Stimulated activated effector memory CD8-positive, alpha-beta T cell treated with anti-CD3 and anti-CD28 coated beads, Interleukin-12 subunit alpha, Interleukin-12 subunit beta, amount 100 ng/mL, for 72 hours (primary cell): ENCODE results near the gene ZCWPW2.
A peak's percentile ranks its signal among the peaks of the same experiment; 100 is the strongest.

ENCODE experiments used
- ATAC-seq: fragments of 150-1000 bp; cut with Tn5 transposase; 2 replicates; pipeline ENCODE4 v1.10.0; 2021
- DNase-seq, 2 donors: peaks; one replicate each; pipeline ENCODE4 v3.0.0; 2021 to 2022; ENCODE audit warnings: low spot score in 2 of 2
- H3K27ac Mint-ChIP-seq: one replicate; pipeline ENCODE4 v1.8.0; 2022; ENCODE audit warnings: mild to moderate bottlenecking, mixed read lengths
- H3K36me3 Mint-ChIP-seq: one replicate; pipeline ENCODE4 v1.8.0; 2022; ENCODE audit warnings: mild to moderate bottlenecking, mixed read lengths
- H3K4me1 Mint-ChIP-seq: one replicate; pipeline ENCODE4 v1.8.0; 2022; ENCODE audit warnings: mixed read lengths
- H3K4me3 Mint-ChIP-seq: one replicate; pipeline ENCODE4 v1.8.0; 2022; ENCODE audit warnings: mild to moderate bottlenecking, mixed read lengths
- H3K9me3 Mint-ChIP-seq: one replicate; pipeline ENCODE4 v1.8.0; 2022; ENCODE audit warnings: mixed read lengths

ZCWPW2 gene, protein sequence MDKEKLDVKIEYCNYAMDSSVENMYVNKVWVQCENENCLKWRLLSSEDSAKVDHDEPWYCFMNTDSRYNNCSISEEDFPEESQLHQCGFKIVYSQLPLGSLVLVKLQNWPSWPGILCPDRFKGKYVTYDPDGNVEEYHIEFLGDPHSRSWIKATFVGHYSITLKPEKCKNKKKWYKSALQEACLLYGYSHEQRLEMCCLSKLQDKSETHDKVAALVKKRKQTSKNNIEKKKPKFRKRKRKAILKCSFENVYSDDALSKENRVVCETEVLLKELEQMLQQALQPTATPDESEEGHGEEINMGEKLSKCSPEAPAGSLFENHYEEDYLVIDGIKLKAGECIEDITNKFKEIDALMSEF

GRCh38 chr3:28348629-28349468 lies at the start of gene ZCWPW2, which contains the start of gene AZI2:
ZCWPW2 (plus strand) TSS chr3:28348721; CDS start chr3:28413069, 64,348 bp downstream.
AZI2 (minus strand) TSS chr3:28348824; CDS start chr3:28340617, 8,207 bp downstream.
- peak within 1 kb of the TSS; percentile 90 for H3K4me3 Mint-ChIP-seq
- H3K9me3 Mint-ChIP-seq, result peaks cover 6% of the 10 kb centered on the region
- DNase-seq (peak; percentile 83 to 97), ATAC-seq (peak; percentile 92)
- peaks cover 41% of the 10 kb centered on the region for H3K36me3 Mint-ChIP-seq
- H3K27ac Mint-ChIP-seq, result peak within 1 kb of the TSS; percentile 99
- H3K4me1 Mint-ChIP-seq, result peaks cover 42% of the 10 kb centered on the region

GRCh38 chr3:28299705-28300104 lies 48.8 kb upstream of the ZCWPW2 start:
- DNase-seq, result no peak
- Mint-ChIP-seq H3K4me3 (peak overlapping the region; percentile 8), H3K36me3 (peaks cover 16% of the 10 kb centered on the region), H3K4me1 (peaks cover 25% of the 10 kb centered on the region), H3K27ac (peak overlapping the region; percentile 87), H3K9me3 (no peaks in the 10 kb centered on the region)
- ATAC-seq, result no peak

DNA sequence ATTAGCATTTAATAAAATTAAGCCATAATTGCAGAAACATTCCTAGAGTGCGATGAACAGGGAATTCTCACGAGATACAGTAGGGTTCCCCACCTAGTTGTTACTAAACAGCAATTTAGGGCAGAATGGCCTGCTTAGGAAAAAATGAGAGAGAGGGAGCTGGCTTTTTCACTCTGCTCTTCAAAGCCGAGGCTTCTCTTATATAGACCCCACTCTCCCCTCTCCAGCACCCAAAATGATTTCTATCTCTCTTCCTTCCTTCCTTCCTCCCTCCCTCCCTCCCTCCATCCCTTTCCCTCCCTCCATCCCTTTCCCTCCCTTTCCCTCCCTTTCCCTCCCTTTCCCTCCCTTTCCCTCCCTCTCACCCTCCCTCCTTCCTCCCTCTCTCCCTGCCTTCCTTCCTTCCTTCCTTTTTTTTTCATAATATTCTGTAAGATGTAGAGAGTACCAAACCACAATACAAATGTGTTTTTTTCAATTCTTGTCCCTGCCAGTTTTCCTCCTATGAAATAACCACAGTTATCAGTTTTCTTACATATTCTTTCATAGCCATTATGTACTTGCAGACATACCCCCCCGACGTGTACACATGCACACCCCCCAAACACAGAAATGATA lies 48.1 kb upstream of the ZCWPW2 start:
- no peaks in the 10 kb centered on the region for H3K9me3 Mint-ChIP-seq
- peak overlapping the region; percentile 58 for H3K4me3 Mint-ChIP-seq
- ATAC-seq (no peak), DNase-seq (no peak)
- peaks cover 8% of the 10 kb centered on the region for H3K36me3 Mint-ChIP-seq
- peak overlapping the region; percentile 87 for H3K27ac Mint-ChIP-seq
- H3K4me1 Mint-ChIP-seq, result peaks cover 24% of the 10 kb centered on the region

GRCh38 chr3:28301688-28302087 lies 46.8 kb upstream of the ZCWPW2 start:
- no peaks in the 10 kb centered on the region for H3K9me3 Mint-ChIP-seq
- ATAC-seq, result no peak
- peaks cover 25% of the 10 kb centered on the region for H3K4me1 Mint-ChIP-seq
- peak overlapping the region; percentile 58 for H3K27ac Mint-ChIP-seq
- no peak overlapping the region for H3K4me3 Mint-ChIP-seq
- H3K36me3 Mint-ChIP-seq, result peaks cover 6% of the 10 kb centered on the region
- DNase-seq, result no peak

DNA sequence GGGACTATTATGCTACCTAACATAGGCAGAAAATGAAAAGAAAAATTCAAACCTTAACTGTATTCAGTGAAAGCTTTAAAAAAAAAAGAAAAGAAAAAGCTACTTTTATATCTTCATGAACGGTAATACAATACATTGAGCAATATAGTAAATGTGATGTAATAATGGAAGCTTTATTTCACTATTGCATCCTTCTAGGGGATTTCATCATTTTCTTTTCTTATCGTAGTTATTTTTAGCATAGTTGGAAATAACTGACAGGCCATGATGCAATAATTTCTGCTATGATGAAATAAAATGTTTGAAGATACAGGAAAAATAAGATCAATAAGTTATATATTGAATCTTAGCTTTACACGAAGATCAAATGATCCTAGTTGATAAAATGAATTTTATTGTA lies 40.3 kb upstream of the ZCWPW2 start:
- no peak overlapping the region for H3K27ac Mint-ChIP-seq
- ATAC-seq (no peak), DNase-seq (no peak)
- no peak overlapping the region for H3K4me3 Mint-ChIP-seq
- no peaks in the 10 kb centered on the region for H3K9me3 Mint-ChIP-seq
- peaks cover 16% of the 10 kb centered on the region for H3K36me3 Mint-ChIP-seq
- H3K4me1 Mint-ChIP-seq, result peaks cover 32% of the 10 kb centered on the region

- Mint-ChIP-seq H3K4me3 (no peak overlapping the region), H3K9me3 (no peaks in the 10 kb centered on the region), H3K36me3 (peaks cover 41% of the 10 kb centered on the region), H3K4me1 (peaks cover 33% of the 10 kb centered on the region), H3K27ac (peak overlapping the region; percentile 1)
- DNase-seq (no peak), ATAC-seq (peak; percentile 76)
These were observed 32.8 kb upstream of the ZCWPW2 start for GRCh38 chr3:28315711-28316110.

DNA sequence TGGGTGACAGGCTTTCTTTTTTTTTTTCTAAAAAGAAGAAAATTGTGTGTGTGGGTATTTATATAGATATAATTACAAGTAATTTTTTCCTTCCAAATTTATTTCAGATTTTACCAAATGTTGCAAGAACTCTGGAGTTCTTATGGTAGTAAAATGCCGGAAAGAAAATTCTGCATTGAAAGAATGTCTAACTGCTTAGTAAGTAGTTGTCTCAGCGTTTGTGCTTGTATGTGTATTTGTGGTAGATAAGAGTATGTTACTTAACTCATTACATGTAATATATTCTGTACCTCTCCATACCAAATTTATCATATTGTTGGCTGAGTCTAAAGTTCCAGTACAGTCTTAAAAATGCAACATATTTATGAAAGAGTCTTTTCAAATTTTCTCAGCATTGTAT lies 32.3 kb upstream of the ZCWPW2 start:
- Mint-ChIP-seq H3K36me3 (peaks cover 42% of the 10 kb centered on the region), H3K4me3 (no peak overlapping the region), H3K4me1 (peaks cover 38% of the 10 kb centered on the region), H3K9me3 (no peaks in the 10 kb centered on the region), H3K27ac (peak overlapping the region; percentile 1)
- DNase-seq, result no peak
- no peak for ATAC-seq

DNA sequence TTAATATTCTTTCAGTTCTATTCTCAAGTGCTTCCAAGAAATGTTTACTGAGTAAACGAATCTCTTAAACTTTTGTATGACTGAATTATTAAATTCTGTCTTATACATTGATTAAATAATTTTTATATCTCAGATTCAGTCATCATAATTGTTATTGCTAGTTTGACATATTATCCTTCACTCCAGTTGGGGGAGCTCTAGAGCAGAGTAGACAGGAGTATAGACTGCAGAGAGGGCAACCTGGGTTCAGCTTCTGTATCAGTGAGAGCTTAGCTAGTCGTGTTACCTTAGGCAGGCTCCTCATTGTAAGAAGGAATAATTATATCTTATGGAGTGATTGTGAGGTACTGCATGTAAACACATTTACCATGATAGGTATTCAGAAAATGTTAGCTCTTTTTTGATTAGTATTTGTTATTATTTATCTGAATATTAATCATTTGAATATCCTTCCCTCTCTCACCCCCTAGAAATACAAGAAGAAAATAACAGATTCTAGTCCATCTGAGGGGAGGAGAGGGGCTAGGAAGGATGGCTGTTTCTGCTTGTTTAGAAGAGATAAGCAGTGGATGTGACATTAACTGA lies 31.0 kb upstream of the ZCWPW2 start:
- ATAC-seq (peak; percentile 94), DNase-seq (peak; percentile 23 to 60)
- H3K27ac Mint-ChIP-seq, result no peak overlapping the region
- peaks cover 43% of the 10 kb centered on the region for H3K4me1 Mint-ChIP-seq
- no peak overlapping the region for H3K4me3 Mint-ChIP-seq
- H3K36me3 Mint-ChIP-seq, result peaks cover 55% of the 10 kb centered on the region
- H3K9me3 Mint-ChIP-seq, result no peaks in the 10 kb centered on the region

DNA sequence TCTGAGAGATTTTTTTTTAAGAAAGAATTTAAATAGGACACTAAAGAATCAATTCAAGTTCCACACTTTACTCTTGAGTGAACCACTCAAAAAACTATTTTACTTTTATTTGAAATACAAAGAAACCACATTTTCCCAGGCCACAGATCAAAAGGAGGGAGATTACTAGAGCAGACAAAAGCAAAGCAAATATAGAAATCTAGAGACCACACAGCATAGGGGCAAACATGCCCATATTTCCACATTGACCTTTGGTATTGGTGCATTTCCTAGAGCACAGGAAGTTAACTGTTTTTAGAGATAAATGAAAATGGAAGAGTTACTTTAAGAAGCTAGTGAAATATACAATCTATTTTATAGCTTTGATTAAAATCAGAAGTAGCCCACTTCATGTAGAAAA lies 27.5 kb upstream of the ZCWPW2 start:
- no peaks in the 10 kb centered on the region for H3K9me3 Mint-ChIP-seq
- no peak for ATAC-seq

DNA sequence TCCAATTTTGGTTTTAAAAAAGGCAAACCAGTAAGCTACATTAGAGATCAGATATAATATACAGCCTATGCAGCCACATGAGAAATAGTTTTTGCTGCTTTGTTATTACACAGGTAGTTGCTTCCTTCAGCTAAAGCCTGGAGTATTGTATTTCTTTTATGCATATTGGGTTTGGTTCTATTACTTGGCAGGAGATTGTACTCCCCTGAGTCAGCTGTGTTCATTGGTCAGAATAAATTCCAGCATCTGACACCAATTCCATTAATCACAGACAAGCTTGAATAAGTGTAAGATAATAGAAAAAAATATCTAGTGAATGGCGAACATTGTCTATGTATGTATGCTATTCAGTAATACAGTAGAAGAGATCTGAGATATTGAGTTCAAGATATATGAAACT lies 26.1 kb upstream of the ZCWPW2 start:
- H3K9me3 Mint-ChIP-seq, result no peaks in the 10 kb centered on the region
- ATAC-seq (no peak), DNase-seq (no peak)
- peaks cover 45% of the 10 kb centered on the region for H3K4me1 Mint-ChIP-seq
- H3K27ac Mint-ChIP-seq, result no peak overlapping the region
- no peak overlapping the region for H3K4me3 Mint-ChIP-seq
- H3K36me3 Mint-ChIP-seq, result peaks cover 89% of the 10 kb centered on the region

More for the DNA sequence above, 27.5 kb upstream of the ZCWPW2 start:
- Mint-ChIP-seq H3K27ac (peak overlapping the region; percentile 38), H3K36me3 (peaks cover 89% of the 10 kb centered on the region), H3K4me3 (no peak overlapping the region), H3K4me1 (peaks cover 47% of the 10 kb centered on the region)
- DNase-seq, result no peak

- H3K9me3 Mint-ChIP-seq, result no peaks in the 10 kb centered on the region
These were observed 22.0 kb upstream of the ZCWPW2 start for GRCh38 chr3:28326458-28326926.

DNA sequence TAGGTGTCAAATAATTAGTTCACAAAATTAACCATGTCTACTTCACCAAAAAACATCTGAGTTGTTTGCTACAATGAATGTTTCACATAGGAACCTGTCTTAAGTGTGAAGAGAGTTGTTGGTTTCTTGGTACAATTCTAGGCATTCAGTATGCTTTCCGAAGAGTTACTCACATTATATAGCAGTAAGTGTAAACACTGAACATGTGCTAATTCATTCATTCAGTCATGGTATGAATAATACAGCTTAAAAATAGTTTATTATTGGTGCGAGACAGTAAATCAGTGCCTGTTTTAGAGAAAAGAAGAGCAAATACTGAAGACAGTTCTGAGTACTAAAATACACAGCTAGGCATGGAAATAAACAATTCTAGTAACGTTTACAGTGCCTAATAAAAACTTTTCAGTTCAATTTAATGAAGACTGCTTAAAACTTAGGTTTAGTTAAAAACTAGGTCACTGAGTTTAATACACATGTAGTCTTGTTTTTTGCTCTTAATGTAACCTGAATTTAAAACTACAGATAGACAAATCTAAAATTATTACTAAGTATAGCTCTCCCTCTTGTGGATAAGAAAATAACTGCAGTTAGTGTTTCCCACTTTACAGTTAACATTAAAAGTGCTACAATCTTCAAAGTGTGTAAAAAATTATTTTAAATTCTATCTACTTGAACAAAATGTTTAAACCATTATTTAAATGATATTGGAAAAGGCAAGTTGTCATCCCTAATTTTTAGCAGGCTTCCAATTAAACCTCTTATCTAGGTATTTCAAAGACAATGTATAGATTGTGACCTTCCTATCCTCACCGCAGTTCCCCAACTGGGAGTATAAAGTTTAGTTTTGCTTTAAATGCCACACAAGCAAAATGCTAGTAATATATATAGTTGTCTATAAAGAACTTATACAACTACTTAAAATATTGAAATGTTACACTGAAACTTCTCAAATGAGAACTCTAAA lies 20.1 kb upstream of the ZCWPW2 start:
- peak; percentile 72 for ATAC-seq
- DNase-seq, result no peak

More at GRCh38 chr3:28326458-28326926, 22.0 kb upstream of the ZCWPW2 start:
- peaks cover 78% of the 10 kb centered on the region for H3K36me3 Mint-ChIP-seq
- H3K4me1 Mint-ChIP-seq, result peaks cover 30% of the 10 kb centered on the region
- H3K4me3 Mint-ChIP-seq, result peak overlapping the region; percentile 14
- H3K27ac Mint-ChIP-seq, result peak overlapping the region; percentile 67
- ATAC-seq, result peak; percentile 94
- peak; percentile 17 to 68 for DNase-seq

DNA sequence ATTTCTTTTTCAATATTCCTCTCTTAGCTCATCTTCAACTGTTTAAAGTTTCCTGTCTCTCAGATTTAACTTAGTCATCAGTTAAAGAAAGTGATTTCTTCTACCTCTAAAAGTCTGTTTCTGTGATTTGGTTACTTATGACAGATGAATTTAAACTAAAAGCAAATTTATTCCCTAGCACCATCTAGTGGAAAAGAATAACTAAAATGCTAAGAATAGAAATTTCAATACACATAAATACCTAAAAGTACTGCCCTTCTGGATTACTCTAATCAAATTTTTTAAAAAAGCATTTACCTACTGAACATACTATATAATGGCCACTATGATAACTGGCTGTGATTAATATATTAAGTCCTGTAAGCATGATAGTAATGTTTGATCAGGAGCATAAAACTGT lies 14.0 kb upstream of the ZCWPW2 start:
- Mint-ChIP-seq H3K36me3 (peaks cover 75% of the 10 kb centered on the region), H3K27ac (no peak overlapping the region), H3K4me3 (no peak overlapping the region), H3K9me3 (no peaks in the 10 kb centered on the region), H3K4me1 (peaks cover 12% of the 10 kb centered on the region)
- ATAC-seq, result no peak
- no peak for DNase-seq

More for the DNA sequence above, 20.1 kb upstream of the ZCWPW2 start:
- Mint-ChIP-seq H3K4me3 (peak overlapping the region; percentile 43), H3K4me1 (peaks cover 27% of the 10 kb centered on the region), H3K27ac (peak overlapping the region; percentile 50), H3K9me3 (no peaks in the 10 kb centered on the region), H3K36me3 (peaks cover 70% of the 10 kb centered on the region)

GRCh38 chr3:28335246-28335645 lies 13.3 kb upstream of the ZCWPW2 start:
- Mint-ChIP-seq H3K27ac (peak overlapping the region; percentile 9), H3K36me3 (peaks cover 75% of the 10 kb centered on the region)
- no peak for ATAC-seq

More at GRCh38 chr3:28335246-28335645, 13.3 kb upstream of the ZCWPW2 start:
- Mint-ChIP-seq H3K9me3 (no peaks in the 10 kb centered on the region), H3K4me3 (no peak overlapping the region), H3K4me1 (peaks cover 10% of the 10 kb centered on the region)
- no peak for DNase-seq
